Heart left ventricle (tissue), 16 donors: ENCODE results near the gene DHX38. TPM values are rescaled to one million over a fixed set of nuclear protein-coding genes. Genes with fewer than 3 reads are reported as not detected.

Source experiments
- ATAC-seq, 4 donors: fragments of 200-7000 bp; cut with Tn5 transposase; one replicate each; pipeline ENCODE4 v1.9.1; 2020 to 2022; ENCODE audit warnings: moderate library complexity in 4 of 4, mild to moderate bottlenecking in 3 of 4, moderate number of reproducible peaks in 1 of 4
- DNase-seq, 5 donors: peaks; one replicate each; pipeline ENCODE4 v3.0.0-alpha.2; 2020
- H3K27ac ChIP-seq, 12 donors: fragments of 200-600 bp; sonication (generic) in 4 of 12; one replicate each; pipeline versions ENCODE4 v1.5.0 to v1.8.0; 2016 to 2022; ENCODE audit warnings: mild to moderate bottlenecking in 2 of 12
- H3K27me3 ChIP-seq, 9 donors: fragments of 200-600 bp; sonication (generic) in 2 of 9; one replicate each; pipeline versions ENCODE4 v1.5.1 to v1.8.0; 2016 to 2022; ENCODE audit warnings: mild to moderate bottlenecking in 3 of 9
- H3K36me3 ChIP-seq, 9 donors: fragments of 200-600 bp; sonication (generic) in 2 of 9; one replicate each; pipeline versions ENCODE4 v1.5.0 to v1.8.0; 2018 to 2022; ENCODE audit warnings: mild to moderate bottlenecking in 2 of 9
- H3K4me1 ChIP-seq, 12 donors: fragments of 200-600 bp; sonication (generic) in 4 of 12; one replicate each; pipeline versions ENCODE4 v1.5.0 to v1.8.0; 2016 to 2022; ENCODE audit warnings: mild to moderate bottlenecking in 3 of 12
- H3K4me3 ChIP-seq, 12 donors: fragments of 200-600 bp; sonication (generic) in 4 of 12; one replicate each; pipeline versions ENCODE4 v1.5.0 to v1.8.0; 2017 to 2022; ENCODE audit warnings: mild to moderate bottlenecking in 9 of 12, moderate library complexity in 4 of 12
- H3K9me3 ChIP-seq, 12 donors: fragments of 200-600 bp; sonication (generic) in 4 of 12; one replicate each; pipeline versions ENCODE4 v1.5.0 to v1.8.0; 2016 to 2022; ENCODE audit warnings: mild to moderate bottlenecking in 1 of 12
- POLR2A ChIP-seq, 2 donors: fragments of 450-650 bp; IDR thresholded peaks; one replicate each; pipeline ENCODE4 v1.6.1; 2017; ENCODE audit warnings: antibody characterized with exemption in 2 of 2, mild to moderate bottlenecking in 2 of 2, moderate library complexity in 2 of 2
- WGBS, 4 donors: extraction: QIAGEN DNeasy Blood & Tissue Kit in 2 of 4; methylation state at CpG; one replicate each; pipeline versions ENCODE4 v1.1.5 to v1.1.7; 2013 to 2018; 5-methylcytosine and 5-hydroxymethylcytosine counted together
- intact Hi-C, 10 donors: fragments of 100-400 bp; cut with DNase I; formaldehyde crosslinking; loops; one replicate each; pipeline versions ENCODE4 v1.11.1 to v1.14.2; 2022
- long read RNA-seq, 3 donors: library from polyadenylated mRNA; unstranded; transcript quantifications; one replicate each; pipeline ENCODE4 v2.0.0, GENCODE V29; 2020 to 2021
- polyA plus RNA-seq, 2 donors: library from polyadenylated mRNA; stranded (reverse); fragments of 200-250 nt; gene quantifications; one replicate each; pipeline ENCODE4 v1.2.3, GENCODE V29; 2013
- total RNA-seq, 9 donors: library from RNA; depleted of rRNA in 2 of 9; stranded (reverse); fragments of >200 nt in 2 of 9; fragmentation: NEBNext Ultra II Directional in 3 of 9; extraction: Animal tissue kit (Norgen Biotek cat#: 25700) in 3 of 9; gene quantifications; one replicate each; pipeline versions ENCODE4 v1.1.0 to v1.2.4, GENCODE V29; 2016 to 2023
- TF ChIP-seq, protein P1 (sequence below), 12 donors: fragments of 200-600 bp; sonication (generic) in 4 of 12; IDR thresholded peaks; one replicate each; pipeline versions ENCODE4 v1.5.0 to v1.8.0; 2018 to 2022; ENCODE audit warnings: antibody characterized with exemption in 12 of 12, mild to moderate bottlenecking in 5 of 12
- donor health status: ischemic (EF 13 %, LVEDD 7.1; RV severe dilation, severe dysfunction).
- donor health status: healthy with polysubstance abuse.
- donor health status: DM: no; HTN: yes; CAD: no.
- donor health status: DM: no; HTN: no; CAD: no.
- donor health status: ischemic (EF 25% LVEDD 6.9; RV normal size, moderate dysfunction).
- donor health status: ischemic (EF 25% LVEDD 5.7; RV mildly dilated, moderate dysfunction).
- donor health status: healthy.
- donor health status: DM: yes; HTN: yes; CAD: no.
- donor health status: ischemic (EF 35%, LVEDD 5.7; RV mildly dilated, moderate dysfunction).
- donor health status: nonischemic (EF 11% LVEDD 7.7; RV severe dilation, severe dysfunction).
- donor health status: DM: yes; HTN: yes; CAD: no.
- donor health status: PGD.
- donor health status: ischemic (EF 29% LVEDD 5.4; RV normal size, mild dysfunction).
- donor health status: nonischemic (EF 23%, LVEDD 6.1; RV moderate dilation, normal function).

Gene DHX38
- total RNA-seq (10 to 100 TPM; 30.6 to 66.5 (median 41.4) TPM), polyA plus RNA-seq (10 to 100 TPM; 32.2 to 52.3 TPM)
- long read RNA-seq, donor 1, full-length matches to known transcripts: 13 of 54 reads
- long read RNA-seq, donor 1, partial matches to known transcripts: 25 of 54 reads
- long read RNA-seq, donor 1, other reads (novel, unspliced or antisense): 16 of 54 reads
- long read RNA-seq, donor 2, full-length matches to known transcripts: 20 of 44 reads
- long read RNA-seq, donor 2, partial matches to known transcripts: 18 of 44 reads
- long read RNA-seq, donor 2, other reads (novel, unspliced or antisense): 6 of 44 reads
- long read RNA-seq, donor 3, full-length matches to known transcripts: 27 of 57 reads
- long read RNA-seq, donor 3, partial matches to known transcripts: 22 of 57 reads
- long read RNA-seq, donor 3, other reads (novel, unspliced or antisense): 8 of 57 reads

DNA sequence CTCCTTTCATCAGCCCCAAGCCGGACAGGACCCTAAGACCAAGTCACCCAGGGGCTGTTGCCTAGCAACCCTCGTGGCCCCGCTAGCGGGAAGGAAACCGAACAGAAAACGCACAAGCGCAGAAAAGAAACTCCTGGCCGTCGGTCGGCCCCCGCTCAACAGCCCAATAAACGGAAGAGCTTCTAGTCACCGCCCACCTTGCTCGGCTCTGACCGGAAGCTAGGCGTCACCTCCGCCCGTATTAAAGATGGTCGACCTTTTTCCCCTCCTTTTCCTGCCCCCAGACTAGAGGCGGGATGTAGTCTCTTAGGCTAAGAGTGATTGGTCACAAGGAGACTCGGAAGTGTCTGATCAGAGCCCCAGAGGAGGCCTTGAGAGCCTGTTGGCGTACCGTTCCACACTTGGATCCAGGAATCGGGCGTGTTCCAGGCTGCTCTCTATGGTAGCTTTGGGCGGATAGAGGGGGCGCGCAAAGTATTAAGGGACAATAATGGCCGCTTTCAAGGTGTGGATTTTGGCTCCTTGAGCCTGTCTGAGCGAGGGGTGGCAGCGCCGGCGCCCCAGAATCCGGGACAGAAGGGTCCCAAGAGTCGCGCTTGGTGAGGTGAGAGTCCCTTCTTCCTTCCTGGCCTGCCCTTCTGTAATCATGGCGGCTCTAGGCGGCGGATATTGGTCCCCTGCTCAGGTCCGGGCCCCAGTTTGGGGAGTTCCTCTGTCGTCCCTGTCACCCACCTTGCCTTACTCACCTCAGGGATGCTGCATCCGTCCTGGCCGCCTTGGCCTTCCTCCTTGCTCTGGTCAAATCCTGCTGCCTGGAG lies at the start of gene DHX38, which contains the start of gene TXNL4B:
Gene DHX38, plus strand, starts transcription at position 400 of the 818 bp plus-strand sequence. CDS start 2,311 bp downstream, outside the sequence.
Gene TXNL4B, minus strand, starts transcription at position 173 of the 818 bp plus-strand sequence. CDS start 2,871 bp downstream, outside the sequence.
- WGBS, 4 donors: 0% methylated on average over 38 to 43 of the region's 43 CpGs
- TF ChIP-seq, protein P1, sequence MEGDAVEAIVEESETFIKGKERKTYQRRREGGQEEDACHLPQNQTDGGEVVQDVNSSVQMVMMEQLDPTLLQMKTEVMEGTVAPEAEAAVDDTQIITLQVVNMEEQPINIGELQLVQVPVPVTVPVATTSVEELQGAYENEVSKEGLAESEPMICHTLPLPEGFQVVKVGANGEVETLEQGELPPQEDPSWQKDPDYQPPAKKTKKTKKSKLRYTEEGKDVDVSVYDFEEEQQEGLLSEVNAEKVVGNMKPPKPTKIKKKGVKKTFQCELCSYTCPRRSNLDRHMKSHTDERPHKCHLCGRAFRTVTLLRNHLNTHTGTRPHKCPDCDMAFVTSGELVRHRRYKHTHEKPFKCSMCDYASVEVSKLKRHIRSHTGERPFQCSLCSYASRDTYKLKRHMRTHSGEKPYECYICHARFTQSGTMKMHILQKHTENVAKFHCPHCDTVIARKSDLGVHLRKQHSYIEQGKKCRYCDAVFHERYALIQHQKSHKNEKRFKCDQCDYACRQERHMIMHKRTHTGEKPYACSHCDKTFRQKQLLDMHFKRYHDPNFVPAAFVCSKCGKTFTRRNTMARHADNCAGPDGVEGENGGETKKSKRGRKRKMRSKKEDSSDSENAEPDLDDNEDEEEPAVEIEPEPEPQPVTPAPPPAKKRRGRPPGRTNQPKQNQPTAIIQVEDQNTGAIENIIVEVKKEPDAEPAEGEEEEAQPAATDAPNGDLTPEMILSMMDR (IDR thresholded peaks at IDR 0.05): no peak
- TF ChIP-seq POLR2A (IDR thresholded peaks at IDR 0.05): peak; percentile 66 to 84
- Histone ChIP-seq H3K9me3 (no peaks in the 10 kb centered on the region), H3K4me1 (peaks cover 5 to 35% (median 28%) of the 10 kb centered on the region in 12 donors), H3K27ac (peak within 1 kb of the TSS; percentile 69 to 96 (median 91)), H3K27me3 (no peaks in the 10 kb centered on the region), H3K4me3 (peak within 1 kb of the TSS; percentile 65 to 97 (median 86)), H3K36me3 (peaks cover 0 to 52% (median 43%) of the 10 kb centered on the region in 9 donors)
- peak; percentile 99 to 100 (median 100) for ATAC-seq
- intact Hi-C loops: loop anchor here in 4 of 10 donors (1.0 to 10.0 kb wide), 6 partner anchors 19 to 199 kb away; partner anchors contain the start of genes DHODH (in 3 of the 4) and IST1 (in 1 of the 4)
- peak; percentile 92 to 96 (median 95) for DNase-seq

GRCh38 chr16:72044296-72044695 lies 49.4 kb upstream of the DHX38 start:
- H3K36me3 ChIP-seq: peaks cover 0 to 27% (median 15%) of the 10 kb centered on the region in 9 donors
- peaks cover 0 to 8% (median 0%) of the 10 kb centered on the region in 12 donors for H3K9me3 ChIP-seq
- no peak overlapping the region for H3K4me3 ChIP-seq
- peaks cover 0 to 7% (median 0%) of the 10 kb centered on the region in 12 donors for H3K4me1 ChIP-seq
- H3K27ac ChIP-seq: no peak overlapping the region
- 70 to 78% (median 77%) methylated on average over 6 of the region's 6 CpGs for WGBS, 4 donors
- intact Hi-C loops: no loop called here
- TF ChIP-seq POLR2A (IDR thresholded peaks at IDR 0.05): no peak
- TF ChIP-seq, protein P1 (IDR thresholded peaks at IDR 0.05): no peak
- H3K27me3 ChIP-seq: no peaks in the 10 kb centered on the region
- ATAC-seq (no peak), DNase-seq (no peak)

- no peaks in the 10 kb centered on the region for H3K27me3 ChIP-seq
- ATAC-seq (no peak), DNase-seq (no peak)
- H3K36me3 ChIP-seq: peaks cover 0 to 27% (median 15%) of the 10 kb centered on the region in 9 donors
- no peak overlapping the region for H3K4me3 ChIP-seq
- H3K27ac ChIP-seq: no peak overlapping the region
- WGBS, 4 donors: 59 to 94% (median 77%) methylated on average over 2 of the region's 2 CpGs
- intact Hi-C loops: no loop called here
- peaks cover 0 to 14% (median 0%) of the 10 kb centered on the region in 12 donors for H3K9me3 ChIP-seq
- TF ChIP-seq, protein P1 (IDR thresholded peaks at IDR 0.05): no peak
- TF ChIP-seq POLR2A (IDR thresholded peaks at IDR 0.05): no peak
- H3K4me1 ChIP-seq: peaks cover 0 to 7% (median 0%) of the 10 kb centered on the region in 12 donors
Observed at GRCh38 chr16:72044825-72045359, 48.8 kb upstream of the DHX38 start.
